OCI-LY1 (cell line): ENCODE measurements around the gene ARMC9.
A peak's percentile ranks its signal among the peaks of the same experiment; 100 is the strongest.
"Not testable (repeated sequence)": the region's sequence is repeated elsewhere in the genome, so short reads cannot be mapped to it uniquely, and the experiment has no call there.

Experiments used
- H2AFZ ChIP-seq: fragments of 200-600 bp; sonication (generic), shearing (Covaris generic); 2 replicates; pipeline ENCODE4 v1.6.0; 2014; ENCODE audit warnings: antibody characterized with exemption, mild to moderate bottlenecking, low read length
- H3F3A ChIP-seq: fragments of 200-600 bp; sonication (generic), shearing (Covaris generic); 2 replicates; pipeline ENCODE4 v1.6.0; 2014; ENCODE audit warnings: mild to moderate bottlenecking, antibody characterized with exemption, low read length, moderate library complexity; ENCODE audit not compliant: insufficient read depth
- H3K27ac ChIP-seq: fragments of 200-600 bp; sonication (generic); 2 replicates; pipeline ENCODE4 v1.5.1; 2014; ENCODE audit warnings: low read length, mixed run types, mild to moderate bottlenecking, low read depth; ENCODE audit not compliant: poor library complexity, severe bottlenecking
- H3K27me3 ChIP-seq: fragments of 200-600 bp; sonication (generic); 2 replicates; pipeline ENCODE4 v1.6.0; 2014; ENCODE audit warnings: antibody characterized with exemption, mild to moderate bottlenecking, low read length, moderate library complexity; ENCODE audit not compliant: insufficient read depth
- H3K36me3 ChIP-seq: fragments of 200-600 bp; sonication (generic); 2 replicates; pipeline ENCODE4 v1.6.1; 2014; ENCODE audit warnings: mild to moderate bottlenecking, antibody characterized with exemption, low read length, moderate library complexity, mixed read lengths; ENCODE audit not compliant: insufficient read depth
- H3K4me1 ChIP-seq: fragments of 200-600 bp; sonication (generic); 2 replicates; pipeline ENCODE4 v1.5.1; 2014; ENCODE audit warnings: mild to moderate bottlenecking, low read length, moderate library complexity; ENCODE audit not compliant: insufficient read depth, severe bottlenecking
- H3K4me2 ChIP-seq: fragments of 200-600 bp; sonication (generic), shearing (Covaris generic); 2 replicates; pipeline ENCODE4 v1.6.1; 2014; ENCODE audit warnings: low read length
- H3K4me3 ChIP-seq: fragments of 200-600 bp; sonication (generic); 2 replicates; pipeline ENCODE4 v1.5.1; 2014; ENCODE audit warnings: low read length, low read depth, mild to moderate bottlenecking, mixed read lengths; ENCODE audit not compliant: poor library complexity, severe bottlenecking
- H3K79me2 ChIP-seq: fragments of 200-600 bp; shearing (Covaris generic); 2 replicates; pipeline ENCODE4 v1.6.1; 2016; ENCODE audit warnings: mixed run types, low read length, mixed read lengths; ENCODE audit not compliant: insufficient read depth
- H3K9ac ChIP-seq: fragments of 200-600 bp; sonication (generic), shearing (Covaris generic); 2 replicates; pipeline ENCODE4 v1.6.1; 2014; ENCODE audit warnings: mild to moderate bottlenecking, low read length, mixed read lengths
- H3K9me2 ChIP-seq: fragments of 200-600 bp; sonication (generic), shearing (Covaris generic); 2 replicates; pipeline ENCODE4 v1.6.1; 2014; ENCODE audit warnings: low read depth, mild to moderate bottlenecking, low read length, mixed read lengths
- H3K9me3 ChIP-seq: fragments of 200-600 bp; shearing (Covaris generic); 2 replicates; pipeline ENCODE4 v1.6.1; 2014; ENCODE audit warnings: low read length, mixed read lengths
- H4K20me1 ChIP-seq: fragments of 200-600 bp; sonication (generic), shearing (Covaris generic); 2 replicates; pipeline ENCODE4 v1.6.0; 2016; ENCODE audit warnings: mild to moderate bottlenecking, low read length; ENCODE audit not compliant: insufficient read depth
- CTCF ChIP-seq: fragments of 200-600 bp; sonication (generic), shearing (Covaris generic); IDR thresholded peaks from 2 replicates; pipeline ENCODE4 v1.5.1; 2017; ENCODE audit warnings: mild to moderate bottlenecking, antibody characterized with exemption, low read length, moderate library complexity, mixed read lengths
- EZH2 ChIP-seq: fragments of 200-600 bp; sonication (generic), shearing (Covaris generic); IDR thresholded peaks from 2 replicates; pipeline ENCODE4 v1.8.0; 2017; ENCODE audit warnings: borderline replicate concordance, mixed run types, mild to moderate bottlenecking, antibody characterized with exemption, low read length, moderate library complexity, mixed read lengths

ARMC9 gene

GRCh38 chr2:231193216-231193615 lies 5.2 kb upstream of the ARMC9 start:
- Histone ChIP-seq H3K4me2 (no peak overlapping the region), H3K36me3 (no peaks in the 10 kb centered on the region; the same call in 1 of the 2 replicates), H3K27me3 (peaks cover 10% of the 10 kb centered on the region; the same call in 1 of the 2 replicates), H3K9ac (no peak overlapping the region), H4K20me1 (no peaks in the 10 kb centered on the region), H3K9me3 (peaks cover 5% of the 10 kb centered on the region; the same call in 1 of the 2 replicates), H2AFZ (no peak overlapping the region), H3K79me2 (no peaks in the 10 kb centered on the region), H3K27ac (no peak overlapping the region), H3K4me1 (peaks cover 6% of the 10 kb centered on the region), H3F3A (no peaks in the 10 kb centered on the region), H3K4me3 (no peak overlapping the region), H3K9me2 (no peaks in the 10 kb centered on the region)
- TF ChIP-seq CTCF (no peak), EZH2 (no peak)

- Histone ChIP-seq H3K27me3 (peaks cover 10% of the 10 kb centered on the region; the same call in 1 of the 2 replicates), H3K9me2 (no peaks in the 10 kb centered on the region), H3K27ac (no peak overlapping the region), H3K9me3 (peaks cover 5% of the 10 kb centered on the region; the same call in 1 of the 2 replicates), H3F3A (no peaks in the 10 kb centered on the region), H3K4me1 (peaks cover 13% of the 10 kb centered on the region), H2AFZ (no peak overlapping the region), H4K20me1 (no peaks in the 10 kb centered on the region), H3K36me3 (no peaks in the 10 kb centered on the region; the same call in 1 of the 2 replicates), H3K4me3 (no peak overlapping the region), H3K9ac (no peak overlapping the region), H3K4me2 (no peak overlapping the region), H3K79me2 (no peaks in the 10 kb centered on the region)
- TF ChIP-seq CTCF (no peak), EZH2 (no peak)
Observed at GRCh38 chr2:231196592-231196991, 1.8 kb upstream of the ARMC9 start.

- H3K9me2 ChIP-seq, H3K4me3 ChIP-seq, H3F3A ChIP-seq, H3K9ac ChIP-seq, H3K36me3 ChIP-seq, H3K4me2 ChIP-seq, H2AFZ ChIP-seq, H3K79me2 ChIP-seq, H4K20me1 ChIP-seq, H3K9me3 ChIP-seq, H3K27me3 ChIP-seq, H3K27ac ChIP-seq: not testable (repeated sequence)
- H3K4me1 ChIP-seq, result peaks cover 13% of the 10 kb centered on the region
Observed at GRCh38 chr2:231197196-231197595, 1.2 kb upstream of the ARMC9 start.

DNA sequence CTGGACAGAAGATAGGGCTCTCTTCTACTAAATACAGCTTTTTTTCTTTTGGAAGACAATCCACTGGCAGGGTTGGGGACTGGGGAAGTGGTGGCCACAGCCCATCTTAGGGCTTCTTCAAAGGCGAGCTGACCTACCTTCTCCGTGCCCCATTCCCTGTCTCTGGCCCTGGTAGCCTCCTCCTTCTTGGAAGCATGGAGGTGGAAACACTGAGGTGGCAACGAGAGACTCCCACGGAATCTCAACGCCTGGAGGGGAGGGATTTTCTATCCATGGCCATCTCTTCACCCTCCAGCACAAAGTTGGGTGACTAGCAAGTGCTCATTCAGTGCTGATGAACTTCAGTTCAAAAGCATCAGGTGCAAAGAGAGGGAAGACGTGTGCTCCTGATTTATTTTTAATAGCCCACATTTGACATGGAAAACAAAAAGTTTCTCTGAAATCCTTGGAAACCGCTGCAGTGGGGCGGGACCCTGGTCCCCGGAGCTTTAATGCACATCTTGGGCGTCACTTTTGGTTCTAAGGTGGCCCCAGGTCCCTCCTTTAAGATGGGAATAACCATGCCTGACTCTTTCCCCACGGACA lies 633 bp upstream of the ARMC9 start:
- H3K4me2 ChIP-seq, result peak overlapping the region; percentile 98
- H3K27ac ChIP-seq, result no peak overlapping the region
- H3K4me1 ChIP-seq, result peaks cover 13% of the 10 kb centered on the region
- peak overlapping the region; percentile 85 for H3K9ac ChIP-seq
- peak overlapping the region; percentile 96 for H2AFZ ChIP-seq
- no peaks in the 10 kb centered on the region; the same call in 1 of the 2 replicates for H3K36me3 ChIP-seq
- no peaks in the 10 kb centered on the region for H3K79me2 ChIP-seq
- H3K27me3 ChIP-seq, result peaks cover 10% of the 10 kb centered on the region; the same call in 1 of the 2 replicates
- TF ChIP-seq CTCF, result no peak
- TF ChIP-seq EZH2, result no peak
- peak overlapping the region; percentile 95 for H3K4me3 ChIP-seq
- H4K20me1 ChIP-seq, result no peaks in the 10 kb centered on the region
- no peaks in the 10 kb centered on the region for H3F3A ChIP-seq
- H3K9me2 ChIP-seq, result no peaks in the 10 kb centered on the region
- H3K9me3 ChIP-seq, result peaks cover 5% of the 10 kb centered on the region; the same call in 1 of the 2 replicates
